ENCODE measurements around the gene CSNK1E.

Gene CSNK1E

GRCh38 chr22:38273135-38273826 lies 44.0 kb downstream of the CSNK1E start:
- DNase-seq (ENCODE audit: low read depth) = no peak

- DNase-seq (ENCODE audit: low read depth) = peak; percentile 75
Observed at GRCh38 chr22:38272373-38273134, 44.7 kb downstream of the CSNK1E start, which contains the start of gene TMEM184B. TSS of gene TMEM184B (minus strand) at chr22:38273010. CDS start at chr22:38247961, 25,049 bp downstream.

GRCh38 chr22:38271927-38272372 lies 45.3 kb downstream of the CSNK1E start:
- DNase-seq (ENCODE audit: low read depth) = no peak

GRCh38 chr22:38271101-38271500 lies 46.1 kb downstream of the CSNK1E start:
- no peak for DNase-seq (ENCODE audit: low read depth)

- no peak for DNase-seq (ENCODE audit: low read depth)
Observed at GRCh38 chr22:38270091-38270992, 46.9 kb downstream of the CSNK1E start.

GRCh38 chr22:38269466-38269865 lies 47.8 kb downstream of the CSNK1E start:
- no peak for DNase-seq (ENCODE audit: low read depth)

- peak; percentile 17 for DNase-seq (ENCODE audit: low read depth)
Observed at GRCh38 chr22:38267086-38267485, 50.1 kb downstream of the CSNK1E start.

- DNase-seq (ENCODE audit: low read depth) = no peak
Observed at GRCh38 chr22:38266120-38266519, 51.1 kb downstream of the CSNK1E start.

- no peak for DNase-seq (ENCODE audit: low read depth)
Observed at GRCh38 chr22:38264322-38264843, 52.9 kb downstream of the CSNK1E start.

GRCh38 chr22:38262051-38262795 lies 55.0 kb downstream of the CSNK1E start:
- peak; percentile 10 for DNase-seq (ENCODE audit: low read depth)

- DNase-seq (ENCODE audit: low read depth) = no peak
Observed at GRCh38 chr22:38260761-38261681, 56.2 kb downstream of the CSNK1E start.

- DNase-seq (ENCODE audit: low read depth) = no peak
Observed at GRCh38 chr22:38259370-38259769, 57.9 kb downstream of the CSNK1E start.

GRCh38 chr22:38258895-38259294 lies 58.3 kb downstream of the CSNK1E start:
- no peak for DNase-seq (ENCODE audit: low read depth)

GRCh38 chr22:38257650-38258250 lies 59.5 kb downstream of the CSNK1E start:
- no peak for DNase-seq (ENCODE audit: low read depth)

GRCh38 chr22:38257181-38257580 lies 60.1 kb downstream of the CSNK1E start:
- DNase-seq (ENCODE audit: low read depth) = no peak

GRCh38 chr22:38255697-38256096 lies 61.5 kb downstream of the CSNK1E start:
- DNase-seq (ENCODE audit: low read depth) = no peak

- DNase-seq (ENCODE audit: low read depth) = no peak
Observed at GRCh38 chr22:38251341-38251692, 65.9 kb downstream of the CSNK1E start.

- no peak for DNase-seq (ENCODE audit: low read depth)
Observed at GRCh38 chr22:38250643-38251340, 66.4 kb downstream of the CSNK1E start.
